GM10847 (cell line): ENCODE data around the gene RELN.

Source experiments
- POLR2A ChIP-seq: IDR thresholded peaks from 2 replicates; pipeline ENCODE4 v1.6.1; 2011; ENCODE audit not compliant: insufficient read length; ENCODE audit errors: extremely low read depth

Gene RELN

DNA sequence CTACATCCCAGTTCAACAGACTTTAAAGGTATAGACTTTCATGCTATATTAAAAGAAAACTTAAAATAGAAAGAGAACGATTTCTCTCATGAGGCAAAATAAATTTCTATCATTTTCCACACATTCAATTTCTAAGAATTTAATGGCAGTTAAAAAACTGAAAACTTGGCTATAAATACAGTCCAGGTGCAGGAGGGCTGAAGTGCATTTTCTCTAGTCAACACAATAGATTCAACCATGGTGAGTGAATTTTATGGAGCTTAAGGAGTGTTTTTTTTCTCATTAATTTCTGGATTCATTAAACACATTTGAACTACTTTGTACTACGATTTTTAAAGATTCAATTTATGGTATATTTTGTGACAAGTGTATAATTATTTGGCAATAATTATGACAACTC is 302.7 kb downstream of the RELN start:
- no peak for TF ChIP-seq POLR2A

GRCh38 chr7:103686064-103686463 is 303.4 kb downstream of the RELN start:
- TF ChIP-seq POLR2A: no peak

DNA sequence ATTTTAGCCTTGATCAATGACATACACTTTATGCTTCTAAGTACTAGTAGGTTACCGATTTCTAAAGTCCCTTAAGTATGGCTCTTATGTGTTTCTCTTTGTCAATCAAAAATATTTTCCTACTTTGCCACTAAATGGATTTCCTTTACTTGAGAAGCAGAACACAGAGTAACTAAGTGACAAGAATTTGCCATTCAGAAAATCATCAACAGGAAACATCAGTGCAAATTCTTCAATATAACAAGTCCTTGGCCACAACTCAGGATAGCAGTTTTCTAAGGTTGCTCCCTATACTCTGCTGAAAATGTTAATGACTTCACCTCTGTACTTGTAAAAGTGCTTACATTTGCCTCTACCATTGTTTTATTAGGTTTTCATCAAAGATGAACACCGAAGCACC is 303.8 kb downstream of the RELN start:
- TF ChIP-seq POLR2A: no peak

DNA sequence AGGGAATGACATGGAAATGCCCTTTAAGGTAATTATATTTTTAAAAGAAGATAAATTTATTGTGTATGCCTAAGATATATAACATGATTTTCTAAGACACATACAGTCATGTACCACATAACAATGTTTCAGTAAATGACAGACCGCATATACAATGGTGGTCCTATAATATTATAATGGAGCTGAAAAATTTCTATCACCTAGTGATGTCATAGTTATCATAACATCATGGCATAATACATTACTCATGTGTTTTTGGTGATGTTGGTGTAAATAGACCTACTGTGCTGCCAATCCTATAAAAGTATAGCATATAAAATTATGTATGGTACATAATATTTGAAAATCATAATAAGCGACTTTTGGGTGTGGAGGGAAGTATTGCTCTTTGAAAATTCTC is 306.1 kb downstream of the RELN start:
- TF ChIP-seq POLR2A: no peak

GRCh38 chr7:103680161-103681144 is 309.0 kb downstream of the RELN start:
- TF ChIP-seq POLR2A: no peak

DNA sequence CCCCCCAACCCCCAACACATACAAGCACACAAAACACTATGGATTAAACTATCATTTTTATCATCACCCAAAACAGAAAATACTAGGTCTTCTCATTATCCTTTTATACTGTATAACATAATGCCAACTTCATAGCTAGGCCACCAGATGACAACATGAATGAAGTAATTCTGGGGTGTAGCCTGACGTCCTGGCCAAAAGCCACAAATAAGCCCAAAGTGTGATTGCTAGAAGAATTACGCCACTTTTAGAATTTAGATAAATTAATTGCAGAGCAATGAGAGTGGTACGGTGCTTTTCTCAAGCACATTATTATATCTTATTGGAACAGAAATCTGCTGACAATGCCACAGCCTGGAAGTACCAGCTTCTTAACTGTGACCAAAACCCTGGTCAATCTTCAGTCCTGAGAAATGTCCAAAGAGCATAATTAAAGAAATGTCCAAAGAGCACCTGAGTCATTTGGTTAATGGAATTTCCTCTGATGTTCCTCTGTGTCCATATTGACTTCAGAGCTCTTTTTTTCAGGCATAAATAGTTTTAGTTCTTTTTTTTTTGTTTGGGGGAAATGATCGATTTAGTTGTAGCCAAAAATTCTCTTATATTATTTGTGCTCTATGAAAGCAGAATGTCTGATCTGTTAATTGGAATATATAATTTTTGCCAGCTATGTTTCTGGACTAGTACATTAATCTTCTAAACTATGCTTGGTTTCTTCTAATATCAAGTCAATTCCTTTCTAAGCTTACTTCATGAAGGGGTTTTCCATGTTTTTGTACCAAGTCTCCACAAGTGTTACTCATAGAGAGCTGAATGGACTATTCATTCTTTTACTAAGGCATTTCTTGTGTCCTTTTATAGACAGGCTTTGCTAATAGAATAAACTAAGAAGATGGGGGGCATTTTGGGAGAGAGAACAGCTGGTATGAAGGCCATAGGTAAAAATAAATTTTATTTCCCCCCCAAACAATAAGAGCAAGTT is 310.0 kb downstream of the RELN start:
- TF ChIP-seq POLR2A: no peak

DNA sequence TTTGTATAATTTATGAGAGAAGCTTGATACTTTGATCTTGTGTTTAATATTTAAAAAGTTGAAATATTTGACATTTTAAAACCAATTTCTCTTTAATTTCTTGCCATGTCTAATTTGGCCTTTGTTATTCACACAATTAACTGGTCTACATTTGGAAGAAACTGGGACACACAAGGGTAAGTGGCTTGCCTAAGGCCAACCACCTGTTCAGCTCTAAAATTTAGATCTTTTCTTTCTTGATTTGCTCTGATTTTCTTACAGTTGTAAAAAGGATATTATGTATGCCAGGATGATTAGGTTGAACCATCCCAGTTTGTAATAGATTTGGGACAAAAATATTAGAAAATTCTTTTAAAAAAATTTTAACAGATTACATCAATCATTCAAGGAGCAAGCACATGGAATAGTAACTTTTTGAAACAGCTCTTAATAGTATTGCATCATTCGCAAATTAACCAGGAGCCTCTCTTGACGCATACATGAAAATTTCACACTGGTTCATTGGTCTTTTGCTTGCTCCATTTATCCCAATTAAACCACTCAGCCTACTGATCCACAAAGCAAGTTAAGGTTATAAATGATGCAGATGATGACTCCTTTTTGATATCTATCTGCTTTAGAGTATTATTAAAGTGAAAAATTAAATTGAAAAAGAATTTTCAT is 321.0 kb downstream of the RELN start:
- no peak for TF ChIP-seq POLR2A

DNA sequence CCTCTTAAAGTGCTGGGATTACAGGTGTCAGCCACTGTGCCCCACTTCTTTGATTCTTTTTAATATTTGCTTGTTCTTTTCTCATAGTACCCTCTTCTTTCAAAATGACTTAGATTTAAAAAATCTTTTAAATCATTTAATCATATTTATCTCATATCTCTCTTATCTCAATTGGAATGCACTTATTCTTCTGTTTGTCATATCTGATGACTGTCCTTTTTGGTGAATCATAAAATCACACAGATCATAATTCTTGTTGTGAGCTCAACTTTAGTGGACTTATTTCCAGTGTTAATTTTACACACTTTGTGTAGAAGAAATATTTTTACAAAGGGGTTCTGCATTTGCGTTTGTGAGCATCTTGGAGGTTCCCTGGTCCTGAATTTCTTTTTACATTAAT is 323.1 kb downstream of the RELN start:
- no peak for TF ChIP-seq POLR2A

DNA sequence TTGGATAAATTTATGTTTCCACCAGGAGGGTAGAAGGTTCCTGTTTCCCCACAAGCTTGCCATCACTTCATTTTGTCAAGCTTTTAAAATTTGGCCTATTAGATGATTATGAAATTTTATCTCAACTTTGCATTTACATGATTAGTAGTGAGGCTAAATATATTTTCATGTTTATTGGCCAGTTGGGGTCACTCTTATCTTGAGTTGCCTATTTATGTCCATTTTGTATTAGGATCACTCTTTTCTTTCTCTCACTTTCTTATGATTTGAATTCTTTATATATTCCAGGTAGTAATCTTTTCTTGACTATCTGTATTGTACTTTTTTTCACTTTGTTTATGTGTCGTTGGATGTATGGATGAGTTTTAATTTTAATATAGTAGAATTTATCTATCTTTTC is 324.9 kb downstream of the RELN start:
- no peak for TF ChIP-seq POLR2A

DNA sequence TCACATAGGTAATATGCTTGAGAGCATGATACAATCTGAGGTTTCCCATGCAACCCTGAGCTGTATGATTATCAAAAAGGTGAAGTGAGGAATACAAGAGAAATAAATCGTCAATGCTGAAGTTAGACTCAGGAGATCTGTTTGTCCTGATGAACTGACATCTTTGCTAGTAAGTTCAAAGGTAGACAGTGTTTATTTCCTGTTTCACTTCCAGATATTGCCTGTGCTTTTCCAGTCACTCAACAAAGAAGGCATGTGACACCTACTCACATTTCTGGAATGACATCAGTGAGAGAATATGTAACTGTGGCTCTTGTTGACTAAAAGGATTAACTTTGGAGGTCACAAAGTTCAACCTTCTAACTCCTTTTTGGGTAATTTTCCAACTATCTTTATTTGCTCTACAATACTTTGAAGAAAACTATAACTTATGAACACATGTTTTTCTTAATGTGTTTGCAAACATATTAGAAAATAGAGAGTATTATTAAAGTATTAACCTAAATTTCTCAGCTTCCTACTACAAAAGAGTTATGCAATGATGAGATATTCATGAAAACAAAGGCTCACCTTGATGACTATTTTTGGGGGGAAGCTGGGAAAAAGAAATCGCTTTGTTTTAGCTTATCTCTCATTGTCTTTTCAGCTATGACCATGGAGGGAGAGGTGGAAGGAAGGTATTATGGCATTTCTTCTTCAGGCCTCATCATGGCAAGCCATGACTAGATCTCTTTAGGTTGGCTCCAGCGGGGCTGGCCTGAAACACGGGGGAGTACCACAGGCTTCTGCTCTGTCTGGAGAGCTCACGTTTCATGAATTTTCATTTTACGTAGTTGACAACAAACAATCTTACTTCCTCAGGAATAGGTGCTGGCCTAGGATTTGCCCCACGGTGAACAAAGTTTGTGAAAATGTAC is 328.7 kb downstream of the RELN start:
- no peak for TF ChIP-seq POLR2A

GRCh38 chr7:103658055-103659005 is 331.1 kb downstream of the RELN start:
- no peak for TF ChIP-seq POLR2A

GRCh38 chr7:103657474-103657894 is 332.0 kb downstream of the RELN start:
- TF ChIP-seq POLR2A: no peak

GRCh38 chr7:103656221-103656620 is 333.2 kb downstream of the RELN start:
- TF ChIP-seq POLR2A: no peak
